Testis (tissue), 3 donors: ENCODE measurements around the gene CYP2J2. TPM values are rescaled to one million over a fixed set of nuclear protein-coding genes. Genes with fewer than 3 reads are reported as not detected.

Source experiments
- DNase-seq: peaks from one replicate; pipeline ENCODE4 v3.0.0-alpha.2; 2019
- H3K27ac ChIP-seq, 2 donors: fragments of 200-600 bp; sonication (generic); one replicate each; pipeline ENCODE4 v1.5.1; 2019
- H3K27me3 ChIP-seq: fragments of 200-600 bp; sonication (generic); one replicate; pipeline ENCODE4 v1.5.1; 2019
- H3K36me3 ChIP-seq: fragments of 200-600 bp; sonication (generic); one replicate; pipeline ENCODE4 v1.5.1; 2017; ENCODE audit warnings: low read depth; ENCODE audit errors: missing control alignments
- H3K4me1 ChIP-seq: fragments of 200-600 bp; sonication (generic); one replicate; pipeline ENCODE4 v1.5.1; 2019
- H3K4me3 ChIP-seq, 2 donors: fragments of 200-600 bp; sonication (generic); one replicate each; pipeline ENCODE4 v1.5.1; 2017 to 2019
- H3K9me3 ChIP-seq: fragments of 200-600 bp; sonication (generic); one replicate; pipeline ENCODE4 v1.5.1; 2017
- POLR2A ChIP-seq: fragments of 450-650 bp; IDR thresholded peaks from one replicate; pipeline ENCODE4 v1.6.1; 2017; ENCODE audit warnings: antibody characterized with exemption, mild to moderate bottlenecking, moderate library complexity
- WGBS, 2 donors: methylation state at CpG; one replicate each; pipeline ENCODE4 v1.1.5; 2018; 5-methylcytosine and 5-hydroxymethylcytosine counted together
- intact Hi-C: fragments of 100-400 bp; cut with DNase I; formaldehyde crosslinking; loops from one replicate; pipeline ENCODE4 v1.15.1; 2023; ENCODE audit warnings: low total_unique reads
- polyA plus RNA-seq: library from polyadenylated mRNA; stranded (reverse); fragments of 350-450 nt; fragmentation: Illumina TruSeq; extraction: RNeasy Lipid Tissue Mini Kit (QIAGEN cat#74804); gene quantifications from one replicate; pipeline ENCODE4 v1.2.3, GENCODE V29; 2014; ENCODE audit warnings: low read depth, low replicate concordance; ENCODE audit not compliant: insufficient read depth
- total RNA-seq, 2 donors: library from RNA; depleted of rRNA; stranded (reverse); fragments of >200 nt; gene quantifications; one replicate each; pipeline ENCODE4 v1.2.3, GENCODE V29; 2016
- TF ChIP-seq, protein P1 (sequence below), 3 experiments: fragments of 450-650 bp in 2 of 3; fragments of 200-600 bp in 1 of 3; sonication (generic) in 1 of 3; IDR thresholded peaks; one replicate each; pipeline ENCODE4 v1.5.1; 2016 to 2019; ENCODE audit warnings: antibody characterized with exemption in 3 of 3, mild to moderate bottlenecking in 2 of 3, moderate library complexity in 1 of 3

The CYP2J2 gene
- total and polyA plus RNA-seq, 3 donors from 2014 or later, result 2.7 to 8.1 (median 3.1) TPM

DNA sequence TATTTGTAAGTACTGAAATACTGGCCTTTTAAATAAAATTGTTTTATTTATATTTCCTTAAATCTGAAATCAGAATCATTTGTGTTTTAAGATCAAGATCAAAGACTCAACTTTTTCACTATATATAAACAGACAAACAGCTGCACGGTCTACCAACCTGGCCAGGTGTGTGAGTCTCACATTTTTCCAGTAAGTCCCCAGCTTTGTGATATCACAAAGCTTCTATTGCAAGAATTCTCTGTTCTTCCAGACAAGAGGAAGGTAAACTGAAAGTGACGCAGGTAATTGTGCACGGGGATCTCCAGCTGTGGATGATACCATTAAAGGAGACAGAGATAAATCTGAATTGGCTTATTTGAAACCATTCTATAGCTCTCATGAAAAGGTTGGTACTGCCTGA is 41.2 kb upstream of the CYP2J2 start:
- 81% methylated on average over 3 of the region's 3 CpGs for WGBS, 2 donors
- Histone ChIP-seq H3K4me3 (no peak overlapping the region), H3K9me3 (no peaks in the 10 kb centered on the region), H3K27me3 (no peaks in the 10 kb centered on the region), H3K36me3 (no peaks in the 10 kb centered on the region), H3K4me1 (no peaks in the 10 kb centered on the region), H3K27ac (no peak overlapping the region)
- no peak for DNase-seq
- no peak for TF ChIP-seq POLR2A
- intact Hi-C loops, result no loop called here

DNA sequence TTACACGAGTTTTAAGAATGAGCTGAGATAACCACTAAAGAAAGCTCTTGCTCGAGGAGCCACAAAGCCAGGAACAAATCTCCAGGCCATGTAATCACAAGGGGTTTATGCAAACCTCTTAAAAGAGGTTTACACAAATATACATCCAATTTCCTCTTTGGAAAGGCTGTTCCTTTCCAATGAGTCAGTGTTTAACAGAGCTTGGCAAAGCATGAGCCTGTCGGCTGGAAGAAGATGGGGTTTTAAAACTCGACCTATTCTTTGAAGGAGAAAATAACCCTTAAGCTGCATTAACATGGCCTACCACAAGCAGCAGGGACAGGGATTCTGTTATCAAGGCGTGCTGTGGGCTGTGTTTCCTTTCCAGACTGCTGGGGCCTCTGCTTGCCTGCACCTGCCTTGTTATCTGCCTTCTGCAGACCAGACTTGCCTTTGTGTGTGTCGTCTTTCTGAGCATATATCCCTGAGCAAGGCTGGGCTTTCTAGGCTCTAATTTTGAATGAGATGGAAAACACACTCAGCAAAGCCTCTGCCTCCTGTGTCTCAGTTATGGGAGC is 40.6 kb upstream of the CYP2J2 start:
- Histone ChIP-seq H3K9me3 (no peaks in the 10 kb centered on the region), H3K36me3 (no peaks in the 10 kb centered on the region), H3K4me3 (no peak overlapping the region), H3K27ac (no peak overlapping the region), H3K4me1 (no peaks in the 10 kb centered on the region), H3K27me3 (no peaks in the 10 kb centered on the region)
- intact Hi-C loops, result no loop called here
- WGBS, 2 donors, result 43% methylated on average over 6 of the region's 6 CpGs
- no peak for DNase-seq
- no peak for TF ChIP-seq POLR2A
- TF ChIP-seq, protein P1, sequence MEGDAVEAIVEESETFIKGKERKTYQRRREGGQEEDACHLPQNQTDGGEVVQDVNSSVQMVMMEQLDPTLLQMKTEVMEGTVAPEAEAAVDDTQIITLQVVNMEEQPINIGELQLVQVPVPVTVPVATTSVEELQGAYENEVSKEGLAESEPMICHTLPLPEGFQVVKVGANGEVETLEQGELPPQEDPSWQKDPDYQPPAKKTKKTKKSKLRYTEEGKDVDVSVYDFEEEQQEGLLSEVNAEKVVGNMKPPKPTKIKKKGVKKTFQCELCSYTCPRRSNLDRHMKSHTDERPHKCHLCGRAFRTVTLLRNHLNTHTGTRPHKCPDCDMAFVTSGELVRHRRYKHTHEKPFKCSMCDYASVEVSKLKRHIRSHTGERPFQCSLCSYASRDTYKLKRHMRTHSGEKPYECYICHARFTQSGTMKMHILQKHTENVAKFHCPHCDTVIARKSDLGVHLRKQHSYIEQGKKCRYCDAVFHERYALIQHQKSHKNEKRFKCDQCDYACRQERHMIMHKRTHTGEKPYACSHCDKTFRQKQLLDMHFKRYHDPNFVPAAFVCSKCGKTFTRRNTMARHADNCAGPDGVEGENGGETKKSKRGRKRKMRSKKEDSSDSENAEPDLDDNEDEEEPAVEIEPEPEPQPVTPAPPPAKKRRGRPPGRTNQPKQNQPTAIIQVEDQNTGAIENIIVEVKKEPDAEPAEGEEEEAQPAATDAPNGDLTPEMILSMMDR (IDR thresholded peaks at IDR 0.05), result no peak

DNA sequence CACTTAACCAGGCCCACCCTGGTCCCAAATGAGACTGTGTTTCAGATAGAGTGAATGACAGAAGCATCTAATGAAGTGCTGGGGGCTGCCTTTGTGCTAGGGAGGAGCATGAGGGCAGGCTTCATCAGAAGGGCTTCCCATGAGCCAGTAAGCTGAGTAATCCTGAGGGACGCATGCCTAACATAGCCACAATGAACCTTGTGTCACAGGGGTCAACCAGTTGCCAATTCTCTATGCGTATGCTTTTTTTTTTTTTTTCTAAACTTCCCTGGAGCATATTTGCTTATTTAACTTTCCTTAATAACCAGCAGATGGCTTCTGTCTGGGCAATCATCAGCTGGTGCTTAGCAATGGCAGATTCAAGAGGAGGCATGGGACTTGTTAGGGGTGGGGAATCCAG is 25.5 kb upstream of the CYP2J2 start:
- Histone ChIP-seq H3K4me3 (no peak overlapping the region), H3K9me3 (no peaks in the 10 kb centered on the region), H3K27ac (no peak overlapping the region), H3K27me3 (no peaks in the 10 kb centered on the region), H3K36me3 (no peaks in the 10 kb centered on the region), H3K4me1 (peaks cover 2% of the 10 kb centered on the region)
- TF ChIP-seq POLR2A, result no peak
- TF ChIP-seq, protein P1 (IDR thresholded peaks at IDR 0.05), result no peak
- intact Hi-C loops, result no loop called here
- WGBS, 2 donors, result 87 to 92% methylated on average over 2 of the region's 2 CpGs
- DNase-seq, result no peak

DNA sequence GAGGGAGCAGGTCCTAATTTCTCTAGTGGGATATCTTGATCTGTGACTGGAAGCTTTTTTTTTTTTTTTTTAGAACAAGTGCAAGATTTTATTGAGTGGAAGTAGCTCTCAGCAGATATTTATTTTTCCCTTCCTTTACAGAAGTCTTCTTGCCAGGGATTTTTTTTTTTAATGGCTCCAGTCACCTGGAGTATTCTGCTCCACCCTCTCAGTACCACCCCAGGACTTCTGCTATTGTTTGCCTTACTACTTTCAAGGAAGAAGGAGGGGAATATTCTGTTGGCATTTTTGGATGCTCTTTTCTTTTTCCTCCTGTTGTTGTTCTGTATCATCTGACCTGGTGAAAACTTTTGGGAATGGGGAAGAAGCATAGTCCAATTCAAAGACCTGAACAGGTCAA is 23.1 kb upstream of the CYP2J2 start:
- TF ChIP-seq, protein P1 (IDR thresholded peaks at IDR 0.05), result no peak
- no peak for TF ChIP-seq POLR2A
- DNase-seq, result no peak
- Histone ChIP-seq H3K36me3 (no peaks in the 10 kb centered on the region), H3K27ac (no peak overlapping the region), H3K9me3 (no peaks in the 10 kb centered on the region), H3K27me3 (no peaks in the 10 kb centered on the region), H3K4me1 (peaks cover 4% of the 10 kb centered on the region), H3K4me3 (no peak overlapping the region)
- intact Hi-C loops, result no loop called here

DNA sequence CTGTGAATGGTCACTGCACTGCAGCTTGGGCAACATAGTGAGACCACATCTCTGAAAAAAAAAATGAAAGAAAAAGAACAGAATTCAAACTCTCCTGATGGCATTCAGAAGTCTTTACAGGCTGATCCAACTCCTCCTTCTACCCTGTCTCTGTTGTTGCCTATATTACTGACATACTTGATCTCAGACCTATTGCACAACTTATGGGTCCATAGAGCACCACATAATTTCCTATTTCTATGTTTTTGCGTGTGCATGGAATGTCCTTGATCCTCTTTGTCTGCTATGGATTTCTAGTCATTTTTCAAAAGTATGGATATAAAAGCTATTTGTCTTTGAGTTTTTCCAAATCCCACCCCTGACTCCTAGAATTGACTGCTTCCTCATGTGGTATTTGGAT is 22.4 kb upstream of the CYP2J2 start:
- WGBS, 2 donors, result 84 to 85% methylated on average over 1 of the region's 1 CpG
- H3K27me3 ChIP-seq, result no peaks in the 10 kb centered on the region
- TF ChIP-seq POLR2A, result no peak
- TF ChIP-seq, protein P1 (IDR thresholded peaks at IDR 0.05), result no peak
- intact Hi-C loops, result no loop called here
- no peaks in the 10 kb centered on the region for H3K36me3 ChIP-seq
- no peak for DNase-seq
- H3K4me1 ChIP-seq, result peaks cover 4% of the 10 kb centered on the region
- H3K27ac ChIP-seq, result no peak overlapping the region
- no peaks in the 10 kb centered on the region for H3K9me3 ChIP-seq
- no peak overlapping the region for H3K4me3 ChIP-seq
